HG03139 (cell line): ENCODE data around the gene KCNK1.
"Not testable (repeated sequence)": the region's sequence is repeated elsewhere in the genome, so short reads cannot be mapped to it uniquely, and the experiment has no call there.

Source experiments
- ATAC-seq: cut with Tn5 transposase; IDR thresholded peaks from one replicate; pipeline ENCODE4 v1.9.1; 2021; ENCODE audit not compliant: unreplicated experiment

Gene KCNK1

DNA sequence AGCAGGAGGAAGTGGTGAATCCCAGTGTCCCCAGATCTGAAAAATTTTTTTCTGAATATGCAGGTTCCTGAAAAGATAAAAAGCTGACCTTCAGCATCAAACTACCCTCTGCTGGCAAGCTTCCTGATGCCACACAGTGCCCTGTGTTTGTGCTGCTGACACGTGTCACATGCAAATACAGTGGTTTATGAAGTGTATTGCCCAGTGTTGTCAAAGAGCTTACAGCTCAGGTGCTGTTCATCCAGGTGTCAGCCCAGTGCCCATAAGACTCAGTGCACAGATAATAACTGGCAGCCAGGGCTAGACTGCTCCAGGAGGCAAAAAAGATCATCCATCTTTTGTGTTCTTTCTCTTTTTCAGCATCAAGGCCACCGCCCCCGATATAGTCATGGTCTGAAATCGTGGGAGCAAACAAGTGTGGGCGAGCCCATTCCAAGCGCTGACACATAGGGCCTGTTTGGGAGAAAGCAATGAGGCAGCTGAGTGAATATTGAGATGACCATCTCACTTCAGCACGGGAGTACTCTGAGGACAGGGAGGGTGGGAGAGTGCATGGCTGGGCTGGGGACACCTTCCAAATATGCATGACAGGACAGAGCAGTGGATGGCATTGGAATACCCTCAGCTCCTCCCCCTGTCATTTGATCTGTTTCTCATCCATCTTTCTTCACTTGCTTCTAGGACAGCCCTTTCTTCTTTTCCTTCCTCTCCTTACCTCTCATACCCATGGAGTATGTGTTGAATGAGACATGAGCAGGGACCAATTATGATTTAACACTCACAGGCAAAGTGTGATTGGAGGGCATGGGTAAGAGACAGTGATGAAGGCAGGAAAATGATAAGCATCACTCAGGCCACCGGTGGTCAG is 6.4 kb upstream of the KCNK1 start:
- no peak for ATAC-seq

DNA sequence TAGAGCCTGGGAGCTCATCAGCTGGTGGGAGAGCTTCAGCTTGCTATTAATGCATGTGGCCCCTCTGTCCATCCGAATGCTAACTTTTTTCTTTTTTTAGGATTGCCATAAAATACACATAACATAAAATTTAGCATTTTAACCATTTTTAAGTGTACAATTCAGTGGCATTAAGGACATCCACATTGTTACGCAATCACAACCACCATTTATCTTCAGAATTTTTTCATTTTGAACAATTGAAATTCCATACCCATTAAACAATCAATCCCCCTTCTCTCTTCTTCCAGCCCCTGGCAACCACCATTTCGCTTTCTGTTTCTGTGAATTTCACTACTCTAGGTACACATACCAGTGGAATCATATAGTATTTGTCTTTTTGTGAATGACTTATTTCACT is 4.9 kb upstream of the KCNK1 start:
- ATAC-seq: no peak

DNA sequence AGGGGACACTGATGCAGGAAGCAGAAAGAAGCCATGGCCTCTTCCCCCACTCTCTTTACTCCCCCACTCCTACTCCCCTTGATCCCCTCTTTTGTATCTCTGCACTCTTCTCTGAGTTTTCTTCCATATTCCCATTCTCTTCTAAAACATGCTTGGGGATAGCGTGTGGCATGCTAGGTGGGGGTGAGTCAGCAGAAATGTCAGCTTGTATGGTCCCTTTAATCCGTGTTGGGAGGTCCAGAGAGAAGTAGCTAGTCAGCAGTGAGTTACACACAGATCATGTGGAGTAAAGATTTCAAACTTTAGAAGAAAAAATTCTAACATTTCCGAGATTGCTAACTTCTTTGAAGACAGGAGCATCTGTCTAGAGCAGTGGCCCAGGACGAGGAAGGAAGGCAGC is 4.0 kb upstream of the KCNK1 start:
- ATAC-seq: no peak

DNA sequence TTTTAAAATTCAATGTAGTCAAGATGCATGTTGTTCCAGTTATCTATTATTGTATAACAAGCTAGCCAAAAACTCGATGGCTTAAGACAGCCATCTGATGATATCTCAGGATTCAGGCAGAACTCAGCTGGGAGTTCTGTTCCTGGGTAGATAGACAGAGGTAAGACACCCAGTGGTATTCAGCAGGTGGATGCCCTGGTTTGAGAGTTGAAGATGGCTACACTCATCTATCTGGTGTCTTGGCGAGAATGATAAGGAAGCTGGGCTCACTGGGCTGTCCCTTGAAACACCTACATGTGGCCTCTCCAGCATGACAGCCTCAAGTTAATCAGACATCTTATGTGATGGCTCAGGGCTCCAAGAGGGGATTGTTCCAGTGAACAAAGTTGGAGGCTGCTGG is 3.3 kb upstream of the KCNK1 start:
- no peak for ATAC-seq

DNA sequence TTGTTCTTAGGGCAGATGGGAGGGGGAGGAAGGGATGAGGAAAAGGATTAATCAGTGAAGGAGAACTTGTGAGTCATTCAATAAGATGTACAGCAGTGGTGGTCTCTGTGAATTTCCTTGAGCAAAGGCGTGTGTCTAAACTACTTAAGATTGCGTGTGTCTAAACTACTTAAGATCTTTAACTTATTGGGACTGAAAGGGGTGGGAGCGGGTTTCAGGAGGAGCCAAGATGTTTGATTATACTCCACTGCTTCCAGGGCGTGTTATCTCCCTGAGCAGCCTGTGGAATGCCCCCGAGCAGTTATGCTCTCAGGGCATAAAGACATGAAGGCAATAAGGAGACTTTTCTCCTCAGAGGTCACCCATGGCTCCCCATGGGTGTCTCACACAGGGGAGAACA is 2.5 kb upstream of the KCNK1 start:
- ATAC-seq: not testable (repeated sequence)

DNA sequence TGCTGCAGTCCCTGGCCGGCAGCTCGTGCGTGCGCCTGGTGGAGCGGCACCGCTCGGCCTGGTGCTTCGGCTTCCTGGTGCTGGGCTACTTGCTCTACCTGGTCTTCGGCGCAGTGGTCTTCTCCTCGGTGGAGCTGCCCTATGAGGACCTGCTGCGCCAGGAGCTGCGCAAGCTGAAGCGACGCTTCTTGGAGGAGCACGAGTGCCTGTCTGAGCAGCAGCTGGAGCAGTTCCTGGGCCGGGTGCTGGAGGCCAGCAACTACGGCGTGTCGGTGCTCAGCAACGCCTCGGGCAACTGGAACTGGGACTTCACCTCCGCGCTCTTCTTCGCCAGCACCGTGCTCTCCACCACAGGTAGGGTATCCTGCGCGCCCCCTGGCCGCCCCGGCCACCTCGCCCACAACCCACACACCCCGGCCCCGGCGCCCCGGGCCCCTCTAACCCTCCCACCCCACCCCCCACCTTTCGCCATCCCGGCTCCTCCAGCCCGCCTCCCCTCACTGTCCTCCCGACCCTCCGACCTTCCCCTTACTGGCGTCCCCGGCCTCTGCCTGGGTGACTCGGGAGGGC is 352 bp downstream of the KCNK1 start:
- ATAC-seq: no peak

DNA sequence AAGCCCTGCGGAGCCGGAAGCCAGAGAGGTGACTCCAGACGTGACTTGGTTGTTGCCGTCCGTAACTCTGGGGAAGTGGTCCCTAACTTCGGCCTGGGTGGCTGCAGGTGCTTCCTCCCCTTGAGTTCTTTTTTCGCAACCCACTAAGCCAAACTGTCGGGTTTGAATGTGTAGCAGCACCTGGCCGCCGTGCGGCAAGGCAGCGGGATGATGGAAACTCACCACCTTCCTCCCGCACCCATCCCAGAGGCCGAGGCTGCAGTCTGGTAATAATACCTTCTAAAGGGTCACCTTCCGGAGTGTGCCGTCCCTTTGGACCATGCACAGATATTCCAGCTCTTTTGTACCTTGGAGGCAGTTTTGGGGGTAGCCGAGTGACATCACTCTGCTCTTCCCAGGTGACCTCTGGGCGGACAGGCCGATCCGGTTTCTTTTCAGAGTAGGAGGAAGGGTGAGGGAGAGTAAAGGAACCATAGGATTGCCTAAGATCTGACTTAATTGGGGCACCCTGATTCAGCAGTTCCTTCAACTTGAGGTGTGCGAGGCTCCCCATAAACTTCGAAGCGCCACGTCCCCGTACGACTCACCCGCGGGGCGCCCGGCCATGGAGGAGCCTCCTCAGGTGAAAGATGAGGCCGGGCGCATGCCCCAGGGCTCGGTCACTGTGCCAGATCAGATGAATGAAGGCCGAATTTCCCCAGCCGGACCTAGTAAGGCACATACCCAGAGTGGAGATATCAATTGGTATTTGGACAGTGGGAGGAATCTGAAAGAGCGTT is 1.0 kb downstream of the KCNK1 start:
- no peak for ATAC-seq

DNA sequence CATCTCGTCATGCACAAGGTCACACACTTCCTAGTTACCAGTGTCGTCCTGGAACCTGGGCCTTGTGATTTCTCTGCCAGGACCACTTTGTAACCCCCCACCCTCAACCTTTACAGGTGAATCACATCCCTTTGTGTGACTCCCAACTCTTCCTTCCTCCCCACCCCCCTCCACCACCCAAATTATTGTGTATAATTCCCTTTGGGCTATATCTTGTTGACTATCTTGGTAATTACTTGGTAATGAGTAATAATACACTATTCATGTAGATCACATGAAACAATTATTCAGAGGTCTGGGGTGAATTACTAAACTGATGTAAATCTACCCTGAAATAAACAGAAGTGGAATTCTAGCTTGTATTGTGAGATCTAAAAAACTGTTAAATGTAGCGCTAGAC is 1.7 kb downstream of the KCNK1 start:
- ATAC-seq: no peak

DNA sequence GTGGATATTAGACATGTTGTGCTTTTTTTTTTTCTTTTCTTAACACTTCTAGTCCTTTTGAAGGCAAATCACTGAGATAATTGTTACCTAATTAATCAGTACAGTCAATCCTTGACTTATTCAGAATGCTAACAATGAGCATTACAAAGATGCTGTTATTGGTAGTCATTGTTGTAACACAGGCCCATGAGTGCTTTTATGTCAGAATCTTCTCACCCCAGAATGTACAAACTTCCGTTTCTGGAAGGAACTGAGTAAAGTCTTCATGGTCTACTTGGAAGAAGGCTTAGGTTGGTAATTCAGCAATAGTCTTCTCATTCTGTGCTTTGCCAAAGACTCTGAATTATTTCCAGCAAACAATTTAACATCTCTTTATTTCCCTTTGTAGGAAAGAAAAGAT is 3.1 kb downstream of the KCNK1 start:
- ATAC-seq: no peak

DNA sequence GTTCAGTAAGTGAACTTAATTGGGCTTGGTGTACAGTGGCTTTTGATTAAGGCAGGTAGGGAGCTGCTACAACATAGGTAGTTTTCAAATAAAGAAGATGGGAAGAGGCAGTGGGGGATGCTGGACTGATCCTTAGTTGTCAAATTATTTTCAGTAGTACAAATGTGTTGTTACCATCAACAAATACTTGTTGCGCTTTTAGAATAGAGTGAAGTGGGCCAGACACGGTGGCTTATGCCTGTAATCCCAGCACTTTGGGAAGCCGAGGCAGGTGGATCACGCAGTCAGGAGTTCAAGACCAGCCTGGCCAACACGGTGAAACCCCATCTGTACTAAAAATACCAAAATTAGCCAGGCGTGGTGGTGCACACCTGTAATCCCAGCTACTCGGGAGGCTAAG is 5.5 kb downstream of the KCNK1 start:
- ATAC-seq: not testable (repeated sequence)

DNA sequence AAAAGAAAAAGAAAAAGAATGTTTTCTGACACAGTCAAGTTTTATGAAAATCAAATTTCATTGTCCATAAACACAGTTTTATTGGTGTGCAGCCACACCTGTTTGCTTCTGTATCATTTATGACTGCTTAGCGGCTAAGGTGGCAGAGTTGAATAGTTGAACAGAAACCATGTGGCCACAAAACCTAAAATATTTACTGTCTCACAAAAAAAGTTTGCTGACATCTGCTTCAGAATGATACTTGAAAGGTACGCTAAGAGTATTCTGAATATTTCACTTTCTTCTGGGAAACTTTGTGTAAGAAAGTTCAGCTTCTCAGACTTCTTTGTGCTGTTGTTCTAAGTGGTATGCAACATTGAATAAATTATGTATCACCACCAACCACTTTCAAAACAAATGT is 6.2 kb downstream of the KCNK1 start:
- no peak for ATAC-seq

DNA sequence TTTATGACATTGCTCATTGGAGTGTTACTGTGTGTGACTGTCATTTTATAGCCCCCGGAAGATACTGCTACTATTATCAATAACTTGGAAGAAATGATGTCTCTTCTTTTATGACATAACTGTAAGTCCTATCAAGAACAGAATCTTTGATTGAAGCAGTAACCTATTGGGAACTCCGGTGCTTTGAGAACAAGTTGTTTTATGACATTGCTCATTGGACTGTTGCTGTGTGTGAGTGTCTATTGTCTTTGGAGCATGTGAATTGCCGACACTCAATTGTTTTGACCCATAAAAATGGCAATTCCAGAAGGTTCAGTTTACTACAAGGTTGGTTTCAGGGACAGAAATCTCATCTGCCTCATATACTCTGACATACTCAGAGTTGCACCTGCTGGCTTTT is 8.0 kb downstream of the KCNK1 start:
- no peak for ATAC-seq

DNA sequence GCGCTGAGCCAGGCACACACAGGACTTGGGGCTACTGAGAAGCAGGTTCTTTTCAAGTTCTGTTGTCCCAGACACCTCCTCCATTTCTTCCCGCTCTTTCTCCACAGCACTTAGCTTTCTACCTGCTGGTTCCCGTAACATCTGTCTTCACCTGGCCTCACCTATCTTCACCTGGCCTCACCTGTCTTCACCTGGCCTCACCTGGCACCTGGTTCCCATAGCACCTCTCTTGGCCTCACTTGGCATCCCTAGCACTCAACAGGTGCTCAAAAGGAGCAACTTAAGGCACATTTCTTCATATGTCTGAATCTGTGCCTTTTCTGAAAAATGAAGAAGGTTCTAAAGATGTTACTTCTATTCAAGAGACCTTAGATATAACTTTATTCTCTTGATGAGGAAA is 10.4 kb downstream of the KCNK1 start:
- ATAC-seq: no peak

DNA sequence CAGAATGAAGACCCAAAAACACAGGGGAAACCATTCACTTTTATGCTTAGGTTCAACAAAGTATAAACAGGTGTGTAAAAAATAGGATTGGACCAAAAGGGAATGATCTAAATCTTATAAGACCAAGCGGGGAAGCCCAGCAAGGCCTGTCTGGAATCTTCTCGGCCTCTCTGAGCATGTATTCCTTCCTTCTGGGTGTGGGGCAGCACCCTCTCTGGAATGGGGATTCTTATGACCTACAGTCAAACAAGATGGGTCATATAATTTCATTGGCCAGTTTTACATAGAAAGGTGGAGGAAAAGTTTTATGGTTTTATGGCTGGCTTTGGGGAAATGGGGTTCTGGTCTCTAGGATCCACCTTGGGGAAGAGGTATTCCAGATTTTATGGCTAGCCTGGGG is 11.2 kb downstream of the KCNK1 start:
- no peak for ATAC-seq

DNA sequence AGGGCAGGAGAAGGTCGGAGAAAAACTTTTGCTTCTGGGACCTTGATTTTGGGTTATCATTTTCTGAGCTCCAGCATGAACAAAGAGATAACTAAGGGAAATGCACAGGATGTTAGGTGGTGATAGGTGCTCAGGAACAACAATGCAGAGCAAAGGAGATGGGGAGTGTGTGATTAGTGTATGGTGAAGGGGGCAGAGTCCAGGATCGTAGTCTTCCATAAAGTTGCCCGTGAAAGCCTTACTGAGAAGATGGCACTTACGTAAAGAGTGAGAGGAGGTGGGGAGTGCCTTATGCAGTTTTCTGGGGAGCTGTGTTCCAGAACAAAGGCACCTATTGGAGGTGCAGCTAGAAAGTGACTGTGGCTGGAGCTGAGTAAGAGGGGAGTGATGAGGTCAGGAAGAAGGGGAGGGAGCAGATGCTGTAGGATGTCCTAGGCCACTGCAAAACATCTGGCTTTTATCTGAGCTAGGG is 11.6 kb downstream of the KCNK1 start:
- ATAC-seq: no peak

DNA sequence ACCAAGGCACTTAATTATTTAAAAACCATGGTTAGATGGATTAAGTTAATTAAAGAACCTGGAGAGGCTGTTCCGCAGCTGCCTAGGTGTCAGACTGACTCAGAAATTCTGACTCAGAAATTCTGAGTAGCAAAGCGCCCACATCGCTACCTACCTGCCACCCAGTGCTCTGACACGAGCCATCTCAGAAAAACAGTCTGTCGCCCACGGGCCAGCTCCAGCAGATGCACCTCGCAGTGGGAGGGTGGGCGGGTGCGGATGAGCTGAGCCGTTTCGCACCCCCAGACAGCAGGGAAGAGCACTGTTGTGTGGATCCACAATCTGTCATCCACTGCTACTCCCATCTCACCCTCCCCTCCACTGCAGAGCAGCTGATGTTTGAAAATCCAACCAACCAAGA is 13.5 kb downstream of the KCNK1 start:
- no peak for ATAC-seq

DNA sequence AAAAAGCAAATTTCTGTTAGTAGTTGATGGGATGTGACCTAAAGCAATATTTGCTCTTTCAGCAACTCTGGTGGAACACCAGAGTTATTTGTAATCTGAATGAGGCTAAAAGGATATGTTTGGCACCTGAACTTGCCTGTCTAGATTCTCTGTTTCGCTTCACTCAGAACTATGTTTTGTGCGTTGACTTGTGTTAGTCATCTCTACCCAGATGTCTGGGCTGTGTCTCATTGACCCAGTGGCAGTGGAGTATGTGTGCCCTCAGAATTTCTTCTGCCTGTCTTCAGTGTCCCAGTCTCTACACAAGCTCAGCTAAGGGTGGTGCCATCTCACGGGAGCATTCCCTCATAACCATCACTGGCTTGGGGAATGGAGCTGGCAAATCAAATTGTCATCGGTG is 13.9 kb downstream of the KCNK1 start:
- ATAC-seq: no peak

DNA sequence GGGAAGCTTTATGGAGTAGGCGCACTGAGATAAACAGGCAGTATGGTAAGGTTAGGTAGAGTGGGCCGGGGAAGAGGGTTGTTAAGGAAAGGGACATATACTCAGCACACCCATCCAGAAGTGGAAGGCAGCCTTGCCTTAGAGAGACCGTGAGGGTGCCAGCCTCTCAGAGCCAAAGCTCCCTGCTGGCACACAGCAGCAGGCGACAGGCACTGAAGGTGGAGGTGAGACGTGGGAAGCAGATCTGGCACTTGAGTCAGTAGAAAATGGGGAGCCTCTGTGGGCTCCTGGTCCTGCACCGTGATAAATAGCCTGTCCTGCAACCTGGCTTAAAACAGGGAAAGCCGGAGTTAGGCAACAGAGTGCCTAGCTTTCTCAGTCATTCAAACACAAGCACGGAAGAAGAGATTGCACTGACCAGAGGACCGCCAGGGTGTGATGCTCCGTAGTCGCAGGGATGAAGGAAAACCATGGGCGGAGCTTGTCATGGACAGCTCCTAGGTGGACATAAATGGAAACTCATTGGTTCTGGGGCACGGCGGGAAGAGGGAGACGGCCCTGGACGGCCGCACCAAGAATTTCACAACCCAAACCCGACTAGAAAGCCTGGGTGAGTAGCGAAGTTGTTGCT is 15.5 kb downstream of the KCNK1 start:
- no peak for ATAC-seq

DNA sequence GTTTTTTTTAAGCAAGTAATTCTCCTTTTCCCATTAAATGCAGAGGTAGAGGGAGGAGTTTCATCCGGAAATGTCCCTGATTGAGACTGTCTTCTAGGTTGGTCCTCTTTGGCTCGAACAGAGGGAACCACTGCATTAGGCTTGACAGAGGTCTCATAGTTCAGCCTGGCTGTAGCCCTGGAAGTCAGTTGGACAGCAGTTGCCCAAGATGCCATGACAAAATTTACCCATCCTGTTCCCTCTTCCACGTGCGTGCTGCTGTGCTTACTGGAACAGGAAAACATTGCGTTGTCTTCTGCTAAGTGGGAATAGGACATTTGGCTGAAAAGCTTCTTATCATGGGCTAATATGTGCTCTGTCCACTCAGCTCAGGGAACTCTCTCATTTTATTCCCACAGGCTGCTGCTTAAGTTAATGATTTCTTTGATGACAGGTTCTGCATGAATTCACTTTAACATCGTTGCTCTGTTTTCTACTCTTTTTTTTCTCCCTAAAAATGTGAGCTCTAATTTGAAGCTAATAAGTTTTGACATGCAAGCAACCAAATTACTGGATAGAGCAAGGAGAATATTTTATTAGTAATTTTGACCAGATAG is 18.0 kb downstream of the KCNK1 start:
- no peak for ATAC-seq

DNA sequence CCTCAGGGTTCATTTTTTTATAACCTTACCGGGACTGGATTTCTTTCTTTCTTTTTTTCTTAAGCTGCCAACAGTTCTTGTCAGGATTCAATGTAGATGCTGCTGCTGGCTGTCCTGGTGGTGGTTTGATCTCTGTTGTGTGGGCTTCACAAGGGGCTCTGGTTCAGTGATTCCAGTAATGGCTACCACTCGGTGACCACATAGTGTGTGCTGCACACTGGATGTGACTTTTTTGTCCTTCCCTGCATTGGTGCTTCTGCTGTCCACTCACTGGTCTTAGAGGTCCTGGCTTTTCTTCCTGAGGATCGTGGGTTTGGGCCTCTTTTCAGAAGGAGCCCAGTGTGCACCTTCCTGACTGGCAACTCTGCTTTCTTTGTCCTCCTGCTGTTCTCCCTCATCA is 18.5 kb downstream of the KCNK1 start:
- no peak for ATAC-seq
